HepG2 (cell line): ENCODE data around the gene LSR. TPM values are rescaled to one million over a fixed set of nuclear protein-coding genes. Genes with fewer than 3 reads are reported as not detected.
A peak's percentile ranks its signal among the peaks of the same experiment; 100 is the strongest.

Experiments
- ATF6 ChIP-seq: sonication (generic); formaldehyde crosslinking; conservative IDR thresholded peaks from 2 replicates; pipeline ENCODE4 v1.4.0; 2020; ENCODE audit warnings: missing genetic modification reagents
- CBX2 ChIP-seq, 2 experiments: fragments of 200-600 bp in 1 of 2; sonication (generic); formaldehyde crosslinking in 1 of 2; IDR thresholded peaks; 2 replicates each; pipeline versions ENCODE4 v1.7.0 to v1.8.1; 2018 to 2022; ENCODE audit warnings: low read depth in 2 of 2, low read length in 1 of 2, mild to moderate bottlenecking in 1 of 2, missing genetic modification reagents in 1 of 2
- DMAP1 ChIP-seq: IDR thresholded peaks from 2 replicates; pipeline ENCODE4 v1.6.1; 2016
- MLX ChIP-seq: IDR thresholded peaks from 2 replicates; pipeline ENCODE4 v1.6.1; 2016
- MTA3 ChIP-seq: sonication (generic); formaldehyde crosslinking; IDR thresholded peaks from 2 replicates; pipeline ENCODE4 v1.4.0; 2020; ENCODE audit warnings: missing genetic modification reagents
- NFYB ChIP-seq: sonication (generic); formaldehyde crosslinking; IDR thresholded peaks from 2 replicates; pipeline ENCODE4 v1.4.0; 2020; ENCODE audit warnings: missing genetic modification reagents
- NR2F1 ChIP-seq, 2 experiments: fragments of 450-650 bp in 1 of 2; formaldehyde crosslinking in 1 of 2; IDR thresholded peaks; 2 replicates each; pipeline versions ENCODE4 v1.5.0 to v1.6.1; 2016 to 2020; ENCODE audit warnings: mild to moderate bottlenecking in 1 of 2, missing compliant biosample characterization in 1 of 2, missing genetic modification reagents in 1 of 2, moderate library complexity in 1 of 2
- PHF21A ChIP-seq: sonication (generic); formaldehyde crosslinking; IDR thresholded peaks from 2 replicates; pipeline ENCODE4 v1.5.0; 2020; ENCODE audit warnings: mild to moderate bottlenecking, missing genetic modification reagents
- PRDM4 ChIP-seq: sonication (generic); formaldehyde crosslinking; IDR thresholded peaks from 2 replicates; pipeline ENCODE4 v1.9.0; 2021; ENCODE audit warnings: missing genetic modification reagents, borderline replicate concordance
- TAF15 ChIP-seq: fragments of 200-400 bp; formaldehyde crosslinking; IDR thresholded peaks from one replicate; pipeline ENCODE4 v1.6.1; 2018; ENCODE audit warnings: mild to moderate bottlenecking, low read depth, low read length; ENCODE audit not compliant: poor library complexity, severe bottlenecking
- ZBTB43 ChIP-seq: sonication (generic); formaldehyde crosslinking; conservative IDR thresholded peaks from 2 replicates; pipeline ENCODE4 v1.4.0; 2020; ENCODE audit warnings: missing genetic modification reagents
- ZKSCAN5 ChIP-seq: sonication (generic); formaldehyde crosslinking; IDR thresholded peaks from 2 replicates; pipeline ENCODE4 v1.5.1; 2020; ENCODE audit warnings: mild to moderate bottlenecking, missing genetic modification reagents
- ZKSCAN8 ChIP-seq: IDR thresholded peaks from 2 replicates; pipeline ENCODE4 v1.6.1; 2016; ENCODE audit warnings: borderline replicate concordance, missing genetic modification reagents, missing compliant biosample characterization
- ZNF18 ChIP-seq: sonication (generic); formaldehyde crosslinking; IDR thresholded peaks from 2 replicates; pipeline ENCODE4 v1.8.0; 2022; ENCODE audit warnings: mild to moderate bottlenecking, missing genetic modification reagents; ENCODE audit not compliant: insufficient replicate concordance
- ZNF20 ChIP-seq: sonication (generic); formaldehyde crosslinking; IDR thresholded peaks from 2 replicates; pipeline ENCODE4 v1.4.0; 2020; ENCODE audit warnings: mild to moderate bottlenecking, moderate library complexity, missing genetic modification reagents
- ZNF570 ChIP-seq: sonication (generic); formaldehyde crosslinking; IDR thresholded peaks from 2 replicates; pipeline ENCODE4 v1.4.0; 2020; ENCODE audit warnings: mild to moderate bottlenecking, missing genetic modification reagents, borderline replicate concordance
- ZXDC ChIP-seq: sonication (generic); formaldehyde crosslinking; IDR thresholded peaks from 2 replicates; pipeline ENCODE4 v1.5.0; 2020; ENCODE audit warnings: mild to moderate bottlenecking, missing genetic modification reagents
- polyA plus RNA-seq, 8 experiments: library from polyadenylated mRNA; depleted of rRNA in 3 of 8; stranded (reverse) in 7 of 8; unstranded in 1 of 8; fragments of >200 nt; fragmentation: Illumina TruSeq in 4 of 8; extraction: Trizol in 4 of 8; gene quantifications; 2 replicates each; pipeline versions ENCODE4 v1.2.1 to v1.2.3, GENCODE V29; 2011 to 2016; ENCODE audit warnings: low read depth in 4 of 8, missing spikeins in 1 of 8, mixed read lengths in 1 of 8; ENCODE audit not compliant: insufficient read depth in 1 of 8
- total RNA-seq, 5 experiments: library from RNA; depleted of rRNA; stranded (reverse); fragments of >200 nt; fragmentation: Illumina TruSeq; extraction: Trizol; gene quantifications; 2 replicates each; pipeline ENCODE4 v1.2.3, GENCODE V29; 2016; ENCODE audit warnings: low read depth in 1 of 5

LSR gene
- total and polyA plus RNA-seq, 2 of the 13 experiments (the other 11 are each of a cell fraction or from before 2014, with no cell fraction given): 29.2 to 79.2 TPM

- TF ChIP-seq ZNF18: peak; percentile 49
- TF ChIP-seq ZBTB43 (CRISPR knock-in tag): 0 out of 2 replicates have a peak, but pooled peaks have one; percentile 54
- TF ChIP-seq ZXDC (CRISPR knock-in tag): no peak
- TF ChIP-seq ZNF20 (CRISPR knock-in tag): no peak
- no peak for TF ChIP-seq PRDM4
- TF ChIP-seq NR2F1 (CRISPR knock-in tag; IDR thresholded peaks at IDR 0.05): no peak
- no peak for TF ChIP-seq TAF15
- no peak for TF ChIP-seq ATF6 (CRISPR knock-in tag)
- TF ChIP-seq MTA3 (CRISPR knock-in tag): no peak
- no peak for TF ChIP-seq ZKSCAN5 (CRISPR knock-in tag)
- no peak for TF ChIP-seq ZKSCAN8
- peak; percentile 70 for TF ChIP-seq PHF21A
- no peak for TF ChIP-seq ZNF570
- no peak for TF ChIP-seq NFYB (CRISPR knock-in tag)
- TF ChIP-seq DMAP1: no peak; the same call in 1 of the 2 replicates
- no peak for TF ChIP-seq CBX2 (IDR thresholded peaks at IDR 0.05; ENCODE audit: low read depth, low read length)
- no peak for TF ChIP-seq CBX2 (CRISPR knock-in tag; IDR thresholded peaks at IDR 0.05; ENCODE audit: low read depth)
- no peak for TF ChIP-seq MLX (CRISPR knock-in tag)
These were observed 1.1 kb upstream of the LSR start (continued) for GRCh38 chr19:35247526-35248309.
